Epidermal melanocyte (primary cell): ENCODE results near the gene ALDH18A1.

Experiments
- DNase-seq: peaks from one replicate; pipeline ENCODE4 v3.0.0; 2011; ENCODE audit warnings: low spot score; ENCODE audit not compliant: insufficient read length

Gene ALDH18A1

GRCh38 chr10:95579835-95580535, 76.5 kb downstream of the ALDH18A1 start:
- DNase-seq = no peak

- DNase-seq = no peak
Measured at GRCh38 chr10:95579292-95579691, 77.2 kb downstream of the ALDH18A1 start.

- DNase-seq = no peak
Measured at GRCh38 chr10:95578619-95579018, 77.9 kb downstream of the ALDH18A1 start.

- DNase-seq = no peak
Measured at GRCh38 chr10:95574649-95575365, 81.7 kb downstream of the ALDH18A1 start.

GRCh38 chr10:95573964-95574604, 82.4 kb downstream of the ALDH18A1 start:
- DNase-seq = no peak

GRCh38 chr10:95573527-95573926, 83.0 kb downstream of the ALDH18A1 start:
- no peak for DNase-seq

GRCh38 chr10:95572131-95572820, 84.2 kb downstream of the ALDH18A1 start:
- no peak for DNase-seq

- DNase-seq = no peak
Measured at GRCh38 chr10:95571390-95571789, 85.1 kb downstream of the ALDH18A1 start.

GRCh38 chr10:95569368-95569767, 87.1 kb downstream of the ALDH18A1 start:
- DNase-seq = no peak

- DNase-seq = no peak
Measured at GRCh38 chr10:95567903-95568630, 88.4 kb downstream of the ALDH18A1 start.

GRCh38 chr10:95566136-95566535, 90.4 kb downstream of the ALDH18A1 start:
- no peak for DNase-seq

- DNase-seq = no peak
Measured at GRCh38 chr10:95565336-95565735, 91.2 kb downstream of the ALDH18A1 start.

GRCh38 chr10:95564291-95564690, 92.2 kb downstream of the ALDH18A1 start:
- no peak for DNase-seq

- DNase-seq = no peak
Measured at GRCh38 chr10:95562341-95562965, 94.1 kb downstream of the ALDH18A1 start.

- DNase-seq = no peak
Measured at GRCh38 chr10:95561864-95562177, 94.7 kb downstream of the ALDH18A1 start.

- DNase-seq = peak; percentile 95
Measured at GRCh38 chr10:95561177-95561863, 95.2 kb downstream of the ALDH18A1 start, which contains the start of gene SORBS1. SORBS1 (minus strand) TSS chr10:95561371; CDS start chr10:95441135, 120,236 bp downstream.

- no peak for DNase-seq
Measured at GRCh38 chr10:95560278-95561176, 96.0 kb downstream of the ALDH18A1 start.

- no peak for DNase-seq
Measured at GRCh38 chr10:95559896-95560277, 96.6 kb downstream of the ALDH18A1 start.

GRCh38 chr10:95559471-95559870, 97.0 kb downstream of the ALDH18A1 start:
- DNase-seq = no peak
